ENCODE measurements around the gene SRSF12.

Gene SRSF12

DNA sequence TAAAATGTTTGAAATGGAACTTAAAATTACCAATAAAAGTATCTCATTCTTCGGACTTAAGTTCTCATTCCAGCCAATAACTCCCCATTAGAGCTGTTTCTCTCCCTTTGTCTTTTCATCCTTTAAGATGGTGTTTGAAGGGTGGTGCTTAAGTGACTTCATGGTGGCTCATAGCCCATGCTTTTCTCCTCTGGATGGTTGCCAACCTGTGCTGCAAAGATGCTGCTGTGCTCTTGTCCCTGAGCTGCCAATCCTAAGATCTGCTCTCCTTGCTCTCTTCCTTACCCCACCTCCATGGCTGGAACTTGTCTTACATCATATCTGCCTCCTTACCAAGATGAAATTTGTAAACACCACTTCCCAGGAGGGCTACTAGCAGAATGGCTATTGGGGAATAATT lies 68.9 kb downstream of the SRSF12 start:
- Histone ChIP-seq H3K27ac (ENCODE audit: low read length) (no peak overlapping the region), H3K9me3 (ENCODE audit: control insufficient read depth in 1 of 2, low read length in 2 of 2) (no peaks in the 10 kb centered on the region)

GRCh38 chr6:89048288-89048923 lies 69.5 kb downstream of the SRSF12 start:
- peaks cover 0 to 7% of the 10 kb centered on the region in 2 donors for H3K4me1 ChIP-seq (ENCODE audit: control insufficient read depth in 1 of 2, insufficient read depth in 2 of 2, low read length in 2 of 2)
- H3K27ac ChIP-seq (ENCODE audit: low read length) = no peak overlapping the region
- no peaks in the 10 kb centered on the region for H3K36me3 ChIP-seq (ENCODE audit: control insufficient read depth in 1 of 2, insufficient read depth in 2 of 2, low read length in 2 of 2)
- no peaks in the 10 kb centered on the region for H3K27me3 ChIP-seq (ENCODE audit: low read depth, low read length)
- H3K9me3 ChIP-seq (ENCODE audit: control insufficient read depth in 1 of 2, low read length in 2 of 2) = no peaks in the 10 kb centered on the region
- no peak overlapping the region for H3K4me3 ChIP-seq (ENCODE audit: low read depth in 1 of 2, low read length in 2 of 2)

More for the DNA sequence above, 68.9 kb downstream of the SRSF12 start:
- Histone ChIP-seq H3K4me1 (ENCODE audit: control insufficient read depth in 1 of 2, insufficient read depth in 2 of 2, low read length in 2 of 2) (peaks cover 0 to 7% of the 10 kb centered on the region in 2 donors), H3K27me3 (ENCODE audit: low read depth, low read length) (no peaks in the 10 kb centered on the region), H3K36me3 (ENCODE audit: control insufficient read depth in 1 of 2, insufficient read depth in 2 of 2, low read length in 2 of 2) (no peaks in the 10 kb centered on the region), H3K4me3 (ENCODE audit: low read depth in 1 of 2, low read length in 2 of 2) (no peak overlapping the region)

GRCh38 chr6:89047473-89047872 lies 70.4 kb downstream of the SRSF12 start:
- peaks cover 0 to 7% of the 10 kb centered on the region in 2 donors for H3K4me1 ChIP-seq (ENCODE audit: control insufficient read depth in 1 of 2, insufficient read depth in 2 of 2, low read length in 2 of 2)

More at GRCh38 chr6:89047473-89047872, 70.4 kb downstream of the SRSF12 start:
- Histone ChIP-seq H3K27ac (ENCODE audit: low read length) (no peak overlapping the region), H3K9me3 (ENCODE audit: control insufficient read depth in 1 of 2, low read length in 2 of 2) (no peaks in the 10 kb centered on the region), H3K4me3 (ENCODE audit: low read depth in 1 of 2, low read length in 2 of 2) (no peak overlapping the region), H3K27me3 (ENCODE audit: low read depth, low read length) (no peaks in the 10 kb centered on the region), H3K36me3 (ENCODE audit: control insufficient read depth in 1 of 2, insufficient read depth in 2 of 2, low read length in 2 of 2) (no peaks in the 10 kb centered on the region)

Data from muscle layer of duodenum (tissue), 2 donors.